ENCODE results near the gene PPP2R5E. TPM values are rescaled to one million over a fixed set of nuclear protein-coding genes. Genes with fewer than 3 reads are reported as not detected.

The PPP2R5E gene
- total and polyA plus RNA-seq, 11 donors: 6.2 to 44.2 (median 31.3) TPM

Other genes starting within 250 kb of the PPP2R5E start
- not detected for gene GPHB5, start 224.4 kb downstream of the PPP2R5E start, total RNA-seq
- gene GPHB5, start 224.4 kb downstream of the PPP2R5E start, polyA plus RNA-seq: not detected
- gene WDR89, start 98.5 kb upstream of the PPP2R5E start, total RNA-seq: 1 to 10 TPM; 3.3 to 7.6 (median 6.3) TPM
- 1 to 10 TPM; 3.1 to 6.4 TPM for gene WDR89, start 98.5 kb upstream of the PPP2R5E start, polyA plus RNA-seq
- 1 to 10 TPM; 4.3 to 9.2 (median 5.1) TPM for gene SGPP1, start 184.7 kb upstream of the PPP2R5E start, total RNA-seq
- gene SGPP1, start 184.7 kb upstream of the PPP2R5E start, polyA plus RNA-seq: 1 to 10 TPM; 4.0 to 6.2 TPM